M059J (cell line): Measurements from ENCODE around the gene DCAF8L1. TPM values are rescaled to one million over a fixed set of nuclear protein-coding genes. Genes with fewer than 3 reads are reported as not detected.
"Not testable (repeated sequence)": the region's sequence is repeated elsewhere in the genome, so short reads cannot be mapped to it uniquely, and the experiment has no call there.

Experiments used
- DNase-seq: peaks from one replicate; pipeline ENCODE4 v3.0.0-alpha.2; 2012; ENCODE audit warnings: low read depth
- total RNA-seq: library from RNA; depleted of rRNA; stranded (reverse); fragments of >200 nt; shearing (Covaris generic); gene quantifications from 2 replicates; pipeline ENCODE4 v1.2.3, GENCODE V29; 2014; rRNA removed

DCAF8L1 gene
- total RNA-seq: not detected in 2 replicates

GRCh38 chrX:27981349-27981748, at the start of gene DCAF8L1:
Gene DCAF8L1, minus strand, starts transcription at chrX:27981449. Its CDS starts 115 bp downstream, at chrX:27981334.
- DNase-seq: no peak

- no peak for DNase-seq
Observed at GRCh38 chrX:28022371-28022770, 41.1 kb upstream of the DCAF8L1 start.

DNA sequence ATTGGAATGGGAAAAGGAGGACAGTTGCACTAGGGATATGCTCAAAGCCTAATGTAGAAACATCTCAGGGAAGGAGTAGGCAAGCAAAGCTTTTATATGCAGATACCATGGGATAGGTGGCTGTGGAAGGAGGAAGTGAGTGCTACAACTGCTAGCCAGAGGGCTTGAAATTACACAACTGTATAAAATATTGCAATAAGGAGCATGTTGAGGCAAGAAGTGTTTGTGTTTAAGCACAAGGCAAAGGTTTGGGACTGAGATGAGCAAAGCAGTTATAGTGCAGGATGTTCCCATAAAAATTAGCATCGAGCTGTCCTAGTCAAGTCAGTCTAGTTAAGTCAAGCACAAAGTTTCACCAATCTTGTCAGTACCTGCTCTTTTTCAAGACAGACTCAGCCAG, 35.6 kb upstream of the DCAF8L1 start:
- no peak for DNase-seq

GRCh38 chrX:28015993-28016392, 34.7 kb upstream of the DCAF8L1 start:
- DNase-seq: no peak

- DNase-seq: no peak
Observed at GRCh38 chrX:28010875-28011274, 29.6 kb upstream of the DCAF8L1 start.

DNA sequence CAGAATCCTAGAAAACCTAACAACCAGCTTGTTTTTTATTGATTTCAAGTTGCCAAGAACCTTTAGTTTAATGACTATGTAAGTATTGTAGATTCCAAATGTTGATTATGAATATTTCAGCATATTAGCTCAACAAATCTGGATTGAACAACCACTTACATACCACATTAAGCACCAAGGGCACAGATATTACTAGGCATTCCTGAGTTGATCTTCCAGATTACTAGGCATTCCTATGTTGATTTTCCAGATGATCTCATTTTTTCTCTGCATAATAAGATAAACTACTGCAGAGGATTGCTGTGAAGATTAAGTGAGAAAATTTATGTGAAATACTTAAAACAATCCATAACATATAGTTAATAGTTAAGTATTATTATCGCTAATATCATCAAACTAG, 17.4 kb upstream of the DCAF8L1 start:
- DNase-seq: no peak

DNA sequence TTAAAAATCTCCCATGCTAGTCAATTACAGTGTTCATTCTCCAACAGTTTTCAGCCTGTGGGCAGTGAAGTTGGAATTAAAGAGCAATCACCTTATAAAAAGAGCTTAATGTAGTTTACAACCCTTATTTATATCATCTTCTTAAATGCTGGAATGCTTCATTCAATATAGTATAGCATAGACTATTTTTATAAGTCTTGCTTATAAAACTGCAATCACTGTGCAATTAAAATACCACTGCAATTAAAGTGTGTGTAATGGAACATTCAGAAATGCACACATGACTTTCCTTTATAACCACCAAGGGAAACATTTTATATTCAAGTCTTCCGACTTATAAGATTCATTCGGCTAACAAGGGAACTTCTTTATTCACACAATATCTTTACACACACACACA, 16.4 kb upstream of the DCAF8L1 start:
- DNase-seq: no peak

DNA sequence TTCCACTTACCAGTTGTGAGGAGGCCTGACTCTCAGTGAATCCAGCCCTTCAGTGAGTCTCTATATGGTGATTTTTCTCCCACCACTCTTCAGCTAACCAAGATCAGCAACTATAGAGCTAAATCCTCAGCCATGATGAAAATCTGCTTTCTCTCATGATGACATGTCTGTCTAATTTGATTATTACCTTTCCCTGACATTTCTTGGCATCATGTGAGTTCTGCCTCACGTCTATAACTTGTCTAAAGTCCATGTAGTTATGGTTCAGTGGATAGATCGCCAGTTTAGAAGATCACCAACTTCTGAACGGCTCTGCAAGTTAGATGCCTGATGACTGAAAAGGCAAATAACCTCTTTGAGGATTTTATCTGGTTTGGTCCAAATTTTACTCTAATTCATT, 14.9 kb upstream of the DCAF8L1 start:
- DNase-seq: no peak

- no peak for DNase-seq
Observed at GRCh38 chrX:27995611-27996010, 14.4 kb upstream of the DCAF8L1 start.

DNA sequence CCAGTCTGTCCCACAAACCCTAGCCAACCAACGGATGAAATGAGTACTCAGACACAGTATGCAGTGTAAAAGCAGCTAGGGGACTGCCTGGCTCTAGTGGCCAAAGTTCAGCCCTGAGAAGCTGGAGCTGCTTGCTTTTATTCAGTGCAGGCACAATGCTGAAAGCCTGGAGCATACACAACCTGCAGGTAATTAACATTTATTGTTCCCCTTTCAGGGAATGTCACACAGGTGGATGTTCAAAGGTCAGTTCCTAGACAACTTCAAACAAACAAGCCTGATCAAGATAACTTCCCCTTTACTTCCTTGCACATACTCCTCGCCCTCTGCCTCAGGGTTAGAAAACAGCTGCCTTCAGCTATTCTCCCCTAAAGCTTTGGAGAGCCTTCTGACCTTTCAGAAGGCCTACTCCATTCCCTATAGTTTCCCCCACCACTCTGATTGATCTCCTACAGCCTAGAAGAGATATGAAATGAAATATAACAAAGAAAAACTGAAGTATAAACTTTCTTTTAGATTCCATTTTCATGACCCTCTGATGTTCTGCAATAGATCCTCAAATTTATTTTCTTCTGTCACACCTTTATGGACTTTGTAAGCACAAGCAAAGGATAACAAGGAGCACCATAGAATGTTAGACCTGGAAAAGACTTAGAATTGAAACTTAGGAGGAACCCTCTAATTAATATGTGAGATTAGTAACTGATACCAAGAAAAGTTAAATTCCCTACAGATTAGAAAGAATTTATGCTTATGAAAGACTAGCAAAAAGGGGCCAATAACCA, 6.8 kb upstream of the DCAF8L1 start:
- no peak for DNase-seq

DNA sequence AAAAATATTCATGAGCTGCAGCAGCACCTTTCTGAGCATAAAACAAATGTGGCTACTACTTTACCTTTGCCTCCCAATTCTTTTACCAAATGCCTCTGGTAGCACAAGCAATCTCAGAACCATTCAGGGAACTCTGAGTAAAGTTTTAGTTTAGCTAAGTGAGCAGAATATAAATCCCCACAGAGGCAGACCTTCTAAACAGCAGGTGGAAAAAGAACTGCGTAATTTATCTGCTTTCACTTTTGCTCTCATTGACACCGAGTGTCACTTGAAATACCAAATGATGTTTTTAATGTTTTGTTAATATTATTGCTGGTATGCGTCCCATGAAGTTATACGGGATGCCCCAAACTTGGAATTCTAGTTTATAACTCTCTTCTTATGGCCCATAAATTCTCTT, 4.3 kb downstream of the DCAF8L1 start:
- not testable (repeated sequence) for DNase-seq

DNA sequence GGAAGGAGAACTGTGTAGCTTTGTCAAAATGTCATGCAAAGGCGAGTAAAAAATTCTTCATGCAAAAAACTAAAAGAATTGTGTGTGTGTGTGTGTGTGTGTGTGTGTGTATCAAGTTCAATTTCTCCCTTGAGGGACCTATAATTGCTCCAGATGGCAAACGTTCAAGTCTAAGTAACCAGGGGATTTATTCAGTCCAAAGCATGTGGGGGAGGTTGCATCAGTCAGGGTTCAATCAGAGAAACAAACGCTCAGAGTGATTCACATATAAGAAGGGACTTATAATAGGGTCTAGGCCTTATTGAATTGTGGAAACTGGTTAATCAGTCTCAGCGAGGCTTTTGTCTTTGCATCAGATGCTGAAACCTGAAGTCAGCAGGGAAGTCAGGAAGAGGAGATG, 5.0 kb downstream of the DCAF8L1 start:
- DNase-seq: no peak

DNA sequence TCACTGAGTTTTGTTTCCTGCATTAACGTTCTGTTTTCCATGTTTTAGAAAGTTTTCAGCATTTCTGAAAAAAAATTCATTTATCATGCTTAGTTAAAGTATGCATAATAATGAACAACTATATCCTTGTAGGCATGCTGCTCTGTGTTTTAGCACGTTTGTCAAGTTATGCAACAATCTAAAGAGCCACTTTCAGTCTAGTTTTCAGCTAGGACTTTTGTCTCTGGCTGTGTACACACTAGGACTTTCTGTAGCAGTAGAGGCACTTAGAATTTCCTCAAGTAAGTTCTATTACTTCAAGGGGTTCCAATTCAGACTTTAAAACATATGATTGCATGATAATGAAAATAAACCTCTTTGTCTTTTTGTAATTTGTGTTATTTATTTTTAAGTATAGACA, 12.4 kb downstream of the DCAF8L1 start:
- no peak for DNase-seq

DNA sequence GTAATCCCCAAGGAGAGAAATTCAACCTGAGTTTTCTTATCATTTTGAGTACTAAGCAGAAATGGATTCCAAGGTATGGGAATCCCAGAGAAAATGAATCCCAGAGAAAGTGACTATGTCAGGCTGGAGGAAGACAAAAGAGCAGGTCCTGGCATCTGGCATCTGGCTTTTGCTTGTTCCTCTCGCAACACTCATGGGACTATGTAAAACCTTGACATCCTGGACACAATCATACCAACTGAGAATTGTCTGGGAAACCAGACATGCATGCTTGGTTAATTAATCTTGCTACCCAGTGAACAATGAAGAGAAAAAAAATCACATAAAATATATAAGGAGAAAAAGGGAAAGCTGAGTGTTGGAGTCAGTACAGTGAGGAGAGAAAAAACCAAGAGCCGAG, 12.9 kb downstream of the DCAF8L1 start:
- no peak for DNase-seq

DNA sequence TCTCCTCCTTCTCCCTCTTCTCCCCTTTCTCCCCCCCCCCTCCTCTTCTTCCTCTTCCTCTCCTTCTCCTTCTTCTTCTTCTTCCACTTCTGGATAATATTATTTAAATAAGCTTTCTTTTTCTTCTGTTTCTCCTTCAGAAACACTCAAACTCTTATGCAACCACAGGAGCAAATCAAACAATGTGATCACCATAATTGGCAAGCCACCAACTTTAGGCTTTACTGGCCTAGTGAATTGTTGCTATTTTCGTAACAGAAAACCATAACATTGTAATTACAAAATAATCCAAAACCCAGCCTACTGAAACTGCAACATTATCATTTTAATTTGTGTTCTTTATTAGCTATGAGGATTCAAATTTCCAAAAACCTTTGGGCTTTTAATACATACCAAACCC, 14.3 kb downstream of the DCAF8L1 start:
- no peak for DNase-seq

DNA sequence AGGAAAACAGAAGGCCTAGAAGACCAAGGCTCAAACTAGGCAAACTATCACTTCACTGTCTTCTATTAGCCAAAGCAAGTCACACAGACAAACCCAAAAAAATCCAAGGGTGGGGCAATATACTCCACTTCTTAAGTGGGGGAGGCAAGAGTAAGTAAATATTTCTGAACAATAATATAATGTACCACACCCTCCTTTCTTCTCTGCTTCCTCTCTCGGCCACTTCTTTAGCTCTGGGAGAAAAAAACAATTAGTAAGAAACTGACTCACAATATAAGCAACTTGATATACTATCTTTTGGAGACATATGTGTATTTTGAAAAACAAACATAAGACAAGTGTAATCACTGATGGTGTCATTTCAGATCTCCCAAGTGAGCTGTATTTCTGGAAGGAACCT, 14.8 kb downstream of the DCAF8L1 start:
- no peak for DNase-seq

DNA sequence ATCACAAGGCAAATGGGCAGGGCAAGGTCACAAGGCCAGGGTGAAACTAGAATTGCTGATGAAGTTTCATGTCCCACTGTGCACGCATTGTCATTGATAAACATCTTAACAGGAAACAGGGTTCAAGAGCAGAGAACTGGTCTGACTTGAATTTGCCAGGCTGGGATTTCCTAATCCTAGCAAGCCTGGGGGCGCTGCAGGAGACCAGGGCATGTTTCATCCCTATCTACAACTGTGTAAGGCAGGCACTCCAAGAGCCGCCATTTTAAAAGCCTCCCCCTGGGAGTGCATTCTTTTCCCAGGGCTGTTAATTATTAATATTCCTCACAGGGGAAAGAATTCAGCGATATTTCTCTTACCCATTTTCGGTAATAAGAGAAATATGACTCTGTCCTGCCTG, 15.9 kb downstream of the DCAF8L1 start:
- DNase-seq: not testable (repeated sequence)

- no peak for DNase-seq
Observed at GRCh38 chrX:27964432-27964831, 16.8 kb downstream of the DCAF8L1 start.

GRCh38 chrX:27960410-27960809, 20.8 kb downstream of the DCAF8L1 start:
- DNase-seq: not testable (repeated sequence)

GRCh38 chrX:27953171-27953570, 28.1 kb downstream of the DCAF8L1 start:
- no peak for DNase-seq

GRCh38 chrX:27933361-27933760, 47.9 kb downstream of the DCAF8L1 start:
- DNase-seq: no peak
